ENCODE results near the gene KAT6B.
A peak's percentile ranks its signal among the peaks of the same experiment; 100 is the strongest.
"Not testable (repeated sequence)": the region's sequence is repeated elsewhere in the genome, so short reads cannot be mapped to it uniquely, and the experiment has no call there.

Gene KAT6B

GRCh38 chr10:74826142-74827044 lies at the start of gene KAT6B:
KAT6B (plus strand) TSS chr10:74826600; CDS start chr10:74842858, 16,258 bp downstream.
- peak; percentile 100 for DNase-seq

GRCh38 chr10:74778436-74779094 lies 47.8 kb upstream of the KAT6B start:
- DNase-seq, result no peak

GRCh38 chr10:74781870-74782269 lies 44.5 kb upstream of the KAT6B start:
- DNase-seq, result not testable (repeated sequence)

GRCh38 chr10:74784462-74784861 lies 41.9 kb upstream of the KAT6B start:
- no peak for DNase-seq

DNA sequence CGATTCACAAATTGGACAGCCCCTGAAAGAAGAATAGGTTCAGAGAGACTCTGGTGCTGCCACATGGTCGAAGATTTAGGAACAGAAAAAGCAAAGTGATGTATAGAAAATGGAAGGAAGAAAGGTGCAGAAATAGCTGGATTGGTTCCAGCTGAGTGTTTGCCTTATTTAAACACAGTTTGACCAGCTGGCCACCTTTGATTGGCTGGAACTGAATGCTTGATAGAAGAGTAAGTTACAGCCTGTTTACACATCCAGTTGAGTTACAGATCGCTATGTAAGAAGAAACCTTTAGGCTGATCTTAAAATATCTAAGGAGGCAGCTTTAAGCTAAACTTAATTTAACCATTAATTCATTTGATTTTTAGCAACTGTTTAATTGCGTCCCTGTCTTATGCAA lies 40.3 kb upstream of the KAT6B start:
- DNase-seq, result no peak

GRCh38 chr10:74787457-74787856 lies 38.9 kb upstream of the KAT6B start:
- no peak for DNase-seq

- not testable (repeated sequence) for DNase-seq
Measured at GRCh38 chr10:74791979-74792378, 34.4 kb upstream of the KAT6B start.

- DNase-seq, result no peak
Measured at GRCh38 chr10:74792726-74793125, 33.7 kb upstream of the KAT6B start.

GRCh38 chr10:74793240-74793639 lies 33.2 kb upstream of the KAT6B start:
- DNase-seq, result not testable (repeated sequence)

- DNase-seq, result no peak
Measured at GRCh38 chr10:74794531-74794930, 31.9 kb upstream of the KAT6B start.

DNA sequence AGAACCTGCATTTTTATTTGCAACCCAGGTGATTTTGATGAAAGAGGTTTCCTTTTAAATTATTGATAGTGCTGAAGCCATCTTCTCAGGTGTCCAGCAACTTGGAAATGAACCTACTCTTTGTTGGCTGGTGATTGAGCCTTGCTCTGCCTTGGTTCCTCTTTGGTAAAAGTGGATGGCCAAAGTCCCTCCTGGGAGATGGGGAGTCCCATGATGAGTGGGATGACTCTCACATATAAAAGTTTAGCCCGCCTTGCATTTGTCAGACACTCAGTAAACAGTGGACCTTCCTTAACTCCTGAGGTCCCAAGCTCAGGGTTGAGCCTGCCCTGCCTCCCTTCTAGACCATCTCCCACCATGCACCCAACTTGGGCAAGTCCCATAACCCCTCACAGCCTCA lies 28.9 kb upstream of the KAT6B start:
- no peak for DNase-seq

DNA sequence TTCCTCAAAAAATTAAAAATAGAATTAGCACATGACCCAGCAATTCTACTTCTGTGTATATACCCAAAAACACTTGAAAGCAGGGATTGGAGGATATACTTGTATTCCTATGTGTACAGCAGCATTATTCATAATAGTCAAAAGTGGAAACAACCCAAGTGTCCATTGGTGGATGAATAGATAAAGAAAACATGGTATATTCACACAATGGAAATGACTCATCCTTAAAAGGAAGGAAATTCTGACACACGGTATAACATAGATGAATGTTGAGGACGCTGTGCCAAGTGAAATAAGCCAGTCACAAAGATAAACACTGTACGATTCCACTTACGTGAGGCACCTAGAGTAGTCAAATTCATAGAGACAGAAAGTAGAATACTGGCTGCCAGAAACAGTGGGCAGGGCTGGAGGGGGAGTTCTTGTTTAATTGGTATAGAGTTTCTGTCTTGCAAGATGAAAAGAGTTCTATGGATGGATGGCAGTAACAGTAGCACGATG lies 26.6 kb upstream of the KAT6B start:
- peak; percentile 61 for DNase-seq

- no peak for DNase-seq
Measured at GRCh38 chr10:74801447-74801846, 25.0 kb upstream of the KAT6B start.

DNA sequence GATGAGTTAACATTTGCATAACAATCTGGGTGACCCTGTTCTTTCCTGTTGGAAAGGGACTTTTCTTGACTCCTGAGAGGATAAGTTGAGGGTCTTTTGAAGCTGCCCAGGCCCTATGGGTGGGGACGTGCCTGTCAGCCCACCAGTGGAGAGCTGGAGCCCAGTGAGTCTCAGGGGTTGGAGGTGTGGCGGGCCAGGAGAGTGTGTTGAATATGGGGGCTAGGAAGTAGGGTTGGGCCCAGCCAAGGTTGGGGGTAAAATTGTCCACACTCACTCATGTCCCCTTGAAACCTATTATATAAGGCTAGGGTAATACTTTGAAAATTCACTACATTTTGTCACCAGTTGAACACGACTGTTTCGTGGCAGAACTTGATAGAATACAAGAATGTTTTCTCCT lies 17.9 kb upstream of the KAT6B start:
- no peak for DNase-seq

DNA sequence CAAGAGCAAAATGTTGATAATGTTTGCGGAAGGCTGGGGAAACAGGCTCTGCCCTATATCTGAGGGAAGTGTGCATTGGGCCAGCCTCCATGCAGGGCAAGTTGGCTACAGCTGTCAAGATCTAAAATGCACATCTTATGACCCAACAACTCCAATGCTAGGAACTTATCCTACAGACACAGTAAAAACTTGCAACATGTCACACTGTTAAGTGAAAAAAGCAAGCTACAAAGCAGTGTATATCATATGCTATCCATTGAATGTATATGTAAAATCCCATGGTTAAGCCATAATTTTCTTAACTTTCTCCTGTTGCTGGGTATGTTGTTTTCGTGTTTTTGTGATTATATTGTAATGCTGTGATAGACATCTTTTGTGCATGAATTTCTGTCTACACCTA lies 16.3 kb upstream of the KAT6B start:
- no peak for DNase-seq

GRCh38 chr10:74813381-74814259 lies 12.8 kb upstream of the KAT6B start:
- no peak for DNase-seq

DNA sequence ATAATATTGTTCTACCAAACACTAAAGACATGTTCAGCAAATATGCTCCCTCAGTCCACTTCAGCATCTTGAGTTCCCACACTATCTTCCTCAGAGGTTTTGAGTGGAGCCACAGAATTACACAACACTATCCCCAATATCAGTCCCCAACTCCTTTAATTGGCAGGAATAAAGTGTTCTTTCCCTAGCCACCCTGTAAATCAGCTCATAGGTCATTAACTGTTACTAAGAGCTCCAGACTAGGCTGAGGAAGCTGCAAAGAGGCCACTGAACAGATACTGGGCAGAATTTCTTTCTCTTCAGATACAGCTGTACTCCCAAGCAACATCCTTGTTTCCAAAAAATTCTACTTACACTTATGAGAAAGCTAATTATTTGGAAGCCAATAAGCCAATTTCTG lies 11.6 kb upstream of the KAT6B start:
- no peak for DNase-seq

DNA sequence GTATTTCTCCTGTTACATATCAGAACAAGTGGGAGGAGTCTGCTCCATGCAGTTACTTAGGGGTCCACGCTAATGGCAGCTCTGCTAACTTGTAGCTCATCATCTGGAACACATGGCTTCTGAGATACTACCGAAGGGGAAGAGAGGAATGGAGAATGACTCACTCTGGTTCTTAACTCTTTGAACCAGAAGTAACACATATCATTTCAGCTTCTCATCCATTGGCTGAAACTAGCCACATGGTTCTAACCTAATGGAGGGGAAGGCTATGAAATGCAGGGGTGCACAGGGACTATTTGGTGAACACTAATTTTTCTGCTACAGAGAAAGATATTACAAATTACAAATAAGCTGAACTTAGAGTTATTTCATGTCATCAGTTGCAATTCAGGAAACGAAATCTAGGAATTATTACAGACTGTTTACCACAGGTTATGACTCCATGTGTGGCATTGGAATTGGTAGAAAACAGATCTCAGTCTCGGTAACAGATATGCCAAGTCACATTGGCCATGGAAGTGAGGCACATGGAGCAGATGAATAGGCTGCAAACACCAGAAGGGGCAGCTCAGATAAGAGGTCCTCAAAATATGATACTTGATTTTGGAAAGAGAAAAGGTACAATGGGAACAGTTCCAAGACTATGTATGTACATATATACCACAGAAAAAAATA lies 9.4 kb upstream of the KAT6B start:
- no peak for DNase-seq

DNA sequence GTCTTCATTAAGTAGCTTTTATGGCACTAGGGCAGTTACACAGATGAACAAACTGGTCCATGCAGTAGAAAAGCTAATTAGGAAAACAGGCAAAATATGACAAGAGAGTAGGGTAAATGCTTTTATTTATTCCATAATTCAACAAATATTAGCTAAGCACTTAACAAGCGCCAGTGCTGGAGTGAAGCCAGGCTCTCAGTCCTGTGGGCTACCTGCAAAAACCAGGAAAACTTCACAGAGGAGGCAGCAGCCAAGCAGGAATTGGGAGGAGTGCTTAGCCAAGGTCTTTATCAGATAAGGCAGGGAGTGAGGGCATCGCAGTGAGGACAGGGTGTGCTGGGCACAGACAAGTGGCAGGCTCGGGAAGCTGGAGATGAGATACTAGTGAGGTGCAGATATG lies 4.9 kb upstream of the KAT6B start:
- DNase-seq, result no peak

DNA sequence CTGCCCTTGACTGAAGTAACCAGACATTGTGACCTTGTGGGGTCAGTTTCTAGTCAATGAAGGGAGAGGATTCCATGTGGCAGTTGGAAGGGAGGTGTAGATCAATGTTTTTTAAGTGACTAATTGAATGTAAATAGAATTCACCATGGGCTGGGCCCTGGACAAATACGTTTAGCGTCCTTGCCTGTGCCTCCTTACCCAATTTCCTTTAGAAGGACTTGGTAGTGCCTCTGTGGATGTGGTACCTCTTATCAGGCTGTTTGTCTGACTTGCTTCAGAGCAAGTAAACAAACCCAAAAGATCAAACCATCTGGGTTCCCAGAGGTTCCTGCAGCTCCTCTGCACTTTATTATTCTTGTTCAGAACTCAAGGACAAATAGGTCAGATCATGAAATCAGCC lies 4.3 kb upstream of the KAT6B start:
- DNase-seq, result no peak

- no peak for DNase-seq
Measured at GRCh38 chr10:74822521-74823089, 3.8 kb upstream of the KAT6B start.

DNA sequence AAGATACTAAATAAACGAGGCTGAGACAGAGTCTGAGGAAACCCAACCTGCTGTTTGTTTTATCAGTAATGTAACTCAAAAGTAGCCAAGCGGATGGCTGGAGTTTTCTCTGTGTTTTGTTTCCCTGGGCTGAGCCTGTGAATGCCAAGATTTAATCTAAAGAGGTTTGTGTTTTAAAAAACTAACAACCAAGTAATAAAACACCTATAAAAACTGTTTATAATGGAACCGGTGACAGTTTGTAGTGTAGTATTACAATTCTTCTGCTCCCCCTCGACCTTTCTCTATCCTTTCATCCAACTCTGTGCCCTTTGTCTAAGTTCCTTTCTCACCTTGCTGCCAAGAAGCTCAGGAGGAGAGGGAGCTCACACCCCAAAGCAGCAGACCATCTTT lies 2.6 kb upstream of the KAT6B start:
- no peak for DNase-seq

Data from GDM1 (cell line).